Fibroblast of skin of back (primary cell): ENCODE results near the gene ALG2.

Experiments
- DNase-seq: peaks from one replicate; pipeline ENCODE4 v3.0.0-alpha.2; 2013

The ALG2 gene

DNA sequence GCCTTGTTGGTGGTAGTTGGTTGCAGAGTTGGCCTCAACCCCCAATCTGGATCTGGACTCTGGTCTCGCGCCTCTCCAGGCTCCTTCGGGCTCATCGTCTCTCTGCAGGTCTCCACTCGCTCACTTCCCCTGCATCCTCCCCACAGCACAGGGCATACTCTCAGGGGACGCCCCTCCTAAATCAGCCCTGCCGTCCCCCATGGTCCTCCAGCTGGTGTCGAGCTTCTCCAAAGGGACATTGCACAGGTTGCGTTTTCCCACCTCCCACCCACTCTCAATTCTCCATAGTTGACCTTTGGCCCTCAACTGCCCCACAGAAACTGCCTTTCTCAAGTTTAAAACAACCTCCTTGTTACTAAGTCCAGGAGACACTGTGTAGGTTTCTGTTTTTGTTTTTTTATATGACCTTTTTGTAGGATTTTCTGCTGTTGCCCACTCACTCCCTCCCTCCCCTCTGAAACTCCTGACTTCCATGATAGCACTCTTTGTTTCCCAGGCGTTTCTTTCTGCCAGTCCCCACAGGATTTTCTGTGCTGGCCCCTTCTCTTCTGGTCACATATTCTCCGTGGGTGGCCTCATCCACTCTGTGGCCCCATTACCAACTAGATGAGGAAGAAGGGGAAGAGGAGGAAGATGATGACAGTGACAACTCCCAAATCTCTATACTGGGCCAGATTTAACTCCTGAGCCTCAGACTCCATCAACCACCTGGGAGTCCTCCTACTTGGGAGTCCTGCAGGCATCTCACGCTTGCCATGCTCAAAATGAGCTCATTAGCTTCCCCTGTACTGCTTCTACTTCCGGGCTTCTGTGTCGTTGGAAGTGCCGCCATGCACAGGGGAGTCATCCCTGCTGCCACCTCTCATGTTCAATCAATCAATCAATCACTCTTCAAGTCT is 50.3 kb downstream of the ALG2 start:
- DNase-seq: no peak

DNA sequence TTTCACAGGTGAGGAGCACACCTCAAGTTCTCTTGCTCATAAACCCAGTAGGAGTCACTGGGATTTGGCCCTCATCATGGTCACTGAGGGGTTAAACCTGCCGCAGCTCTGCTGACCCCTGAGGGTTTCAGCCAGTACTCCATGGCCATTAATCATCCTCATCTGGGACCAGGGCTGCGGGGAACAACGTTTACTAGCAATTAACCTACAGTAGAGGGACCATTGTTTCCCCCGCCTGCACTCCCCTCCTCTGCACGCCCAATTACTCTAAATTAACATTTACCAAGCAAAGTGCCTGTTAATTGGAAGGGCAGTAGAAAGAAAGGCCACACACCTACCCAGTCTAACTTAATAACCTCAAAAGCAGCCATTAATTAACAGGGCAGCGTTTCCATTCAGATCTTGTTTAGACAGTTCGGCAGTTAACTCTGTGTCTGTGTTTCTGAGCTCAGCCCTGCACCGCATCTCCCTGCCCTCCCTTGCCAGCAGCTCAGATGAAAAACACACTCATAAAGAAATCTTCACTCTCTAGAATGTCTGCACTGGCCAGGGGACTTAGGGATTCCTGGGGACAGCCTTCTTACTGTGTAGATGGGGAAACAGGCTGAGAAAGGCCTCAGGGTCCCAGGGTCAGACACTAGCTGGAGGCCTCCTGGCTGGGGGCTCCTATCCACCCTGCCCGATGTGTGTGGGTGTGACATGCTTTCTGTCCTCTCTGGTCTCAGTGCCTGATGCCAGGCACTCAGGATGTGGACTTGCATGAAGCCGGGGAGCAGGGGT is 51.6 kb downstream of the ALG2 start:
- DNase-seq: no peak

DNA sequence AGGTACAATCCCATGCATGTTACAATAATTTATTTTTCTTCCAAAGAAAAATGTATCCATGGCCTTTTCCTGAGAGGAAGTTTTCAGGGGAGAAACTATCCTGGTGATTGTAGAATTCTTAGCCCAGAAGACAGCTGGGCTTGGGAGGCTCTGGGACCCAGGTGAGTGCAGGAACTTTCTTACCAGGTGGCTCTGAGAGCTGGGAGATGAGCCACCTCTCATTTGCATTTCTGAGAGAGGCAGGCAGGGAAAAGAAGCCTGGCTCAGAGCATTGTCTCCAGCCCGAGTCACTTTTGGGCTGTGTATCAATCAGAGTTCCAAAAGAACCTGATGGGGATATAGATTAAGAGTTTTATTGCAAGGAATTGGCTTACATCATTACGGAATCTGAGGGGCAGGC is 52.7 kb downstream of the ALG2 start:
- DNase-seq: no peak

DNA sequence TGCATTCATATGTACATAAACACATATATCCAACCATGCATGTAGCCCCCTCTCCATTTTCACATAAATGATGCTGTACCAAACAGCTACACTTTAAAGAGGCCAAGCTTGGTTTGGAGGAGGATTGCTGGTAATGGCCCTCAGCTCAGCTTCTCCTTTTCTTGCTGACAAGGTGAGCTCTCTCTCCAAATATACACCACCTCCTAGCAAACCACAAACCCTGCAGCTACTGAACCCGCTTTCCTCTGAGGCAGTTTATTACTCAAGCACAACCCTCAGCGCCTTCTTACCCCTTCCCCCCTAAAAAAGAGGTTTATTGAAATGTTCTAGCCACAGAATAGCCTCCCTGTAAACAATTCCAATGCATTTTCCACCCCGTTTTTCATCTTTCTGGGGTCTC is 54.0 kb downstream of the ALG2 start:
- DNase-seq: no peak

DNA sequence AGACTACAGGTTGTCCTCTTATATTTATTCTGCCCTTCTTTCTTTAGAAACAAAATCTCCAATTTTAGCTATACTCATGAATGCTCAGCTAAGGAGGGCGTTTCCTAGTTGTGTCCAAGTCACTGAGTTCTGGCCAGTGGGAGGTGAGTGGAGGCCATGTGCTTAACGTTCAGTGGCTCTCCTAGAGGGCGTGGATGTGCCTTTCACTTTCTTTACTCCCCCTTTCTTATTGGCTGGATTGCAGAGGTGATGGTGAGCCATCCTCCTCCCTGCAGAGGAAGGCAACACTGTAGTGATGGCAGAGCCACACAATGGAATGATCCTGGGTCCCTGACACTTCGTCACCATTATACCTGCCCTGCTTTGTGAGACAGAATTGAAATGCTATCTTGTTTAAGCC is 54.6 kb downstream of the ALG2 start:
- no peak for DNase-seq
